K562 (cell line): ENCODE measurements around the gene MPHOSPH6. TPM values are rescaled to one million over a fixed set of nuclear protein-coding genes. Genes with fewer than 3 reads are reported as not detected.

Experiments
- ATAC-seq: fragments of 200-7000 bp; cut with Tn5 transposase; 3 replicates; pipeline ENCODE4 v1.9.1; 2020; ENCODE audit warnings: moderate library complexity
- Bru-seq: library from RNA; stranded (reverse); fragments of 400-500 nt; gene quantifications from one replicate; lab custom pipeline; 2021; lab: Mats Ljungman, UMichigan
- BruChase-seq, 2 experiments: library from RNA; stranded (reverse); fragments of 400-500 nt; gene quantifications; one replicate each; lab custom pipeline; 2021; lab: Mats Ljungman, UMichigan
- BruUV-seq: library from RNA; stranded (reverse); fragments of 400-500 nt; replicated peaks from 2 replicates; lab custom pipeline; 2021; lab: Mats Ljungman, UMichigan
- CTCF ChIA-PET: fragments of 300-600 bp; formaldehyde crosslinking; extraction: SDS; loops from one replicate; lab custom pipeline; 2021; ENCODE audit warnings: low intra/inter-chr PET ratio; lab: Yijun Ruan, JAX
- POLR2A ChIA-PET: fragments of 300-600, 350-650 bp; sonication (Branson Sonifier 250); formaldehyde crosslinking; extraction: SDS; loops from one replicate; lab custom pipeline; 2021; ENCODE audit warnings: antibody characterized with exemption, inconsistent platforms; lab: Yijun Ruan, JAX
- DNase-seq, 4 experiments: peaks; one replicate each; pipeline versions ENCODE4 v3.0.0 to v3.0.0-alpha.2; 2011 to 2018; ENCODE audit warnings: low spot score in 3 of 4, mixed read lengths in 3 of 4; ENCODE audit errors: extremely low read depth in 1 of 4
- FAIRE-seq: peaks from 2 replicates; lab custom pipeline; 2011; peaks lifted over from hg19 to GRCh38; lab: Jason Lieb, UNC
- H2AFZ ChIP-seq: 2 replicates; pipeline ENCODE4 v1.6.0; 2011; ENCODE audit warnings: low read depth, low read length, control low read depth, inconsistent platforms
- H3K27ac ChIP-seq: fragments of 200-600 bp; 3 replicates; pipeline ENCODE4 v1.8.0; 2011; ENCODE audit warnings: low read depth, mild to moderate bottlenecking, control low read depth, inconsistent platforms, low read length, moderate library complexity, mixed read lengths; ENCODE audit errors: extremely low read depth
- H3K27me3 ChIP-seq, 2 experiments: fragments of 300-600 bp in 1 of 2; 2 replicates in 1 of 2; 3 replicates in 1 of 2; pipeline versions ENCODE4 v1.6.0 to v1.8.0; 2011; ENCODE audit warnings: inconsistent platforms in 2 of 2, low read length in 2 of 2, mild to moderate bottlenecking in 1 of 2, mixed read lengths in 1 of 2, moderate library complexity in 1 of 2; ENCODE audit not compliant: control insufficient read depth in 2 of 2, insufficient read depth in 2 of 2
- H3K36me3 ChIP-seq: fragments of 300-600 bp; 3 replicates; pipeline ENCODE4 v1.8.0; 2011; ENCODE audit warnings: mild to moderate bottlenecking, low read length, inconsistent platforms; ENCODE audit not compliant: control insufficient read depth, insufficient read depth
- H3K4me1 ChIP-seq, 2 experiments: fragments of 200-600 bp in 1 of 2; replicated peaks in 1 of 2; 2 replicates in 1 of 2; 3 replicates in 1 of 2; pipeline versions ENCODE4 v1.5.1 to v1.8.0; 2011; ENCODE audit warnings: inconsistent platforms in 2 of 2, low read length in 2 of 2, mild to moderate bottlenecking in 1 of 2, mixed read lengths in 1 of 2, moderate library complexity in 1 of 2; ENCODE audit not compliant: control insufficient read depth in 2 of 2, insufficient read depth in 2 of 2
- H3K4me2 ChIP-seq: 2 replicates; pipeline ENCODE4 v1.6.1; 2011; ENCODE audit warnings: low read length, control low read depth, inconsistent platforms, mixed read lengths; ENCODE audit not compliant: insufficient read depth
- H3K4me3 ChIP-seq: fragments of 200-600 bp; sonication (generic), shearing (Covaris generic); 2 replicates; pipeline ENCODE4 v1.5.1; 2016; ENCODE audit warnings: control low read depth, inconsistent platforms
- H3K79me2 ChIP-seq: fragments of 200-600 bp; 3 replicates; pipeline ENCODE4 v1.8.0; 2011; ENCODE audit warnings: low read length, inconsistent platforms; ENCODE audit not compliant: control insufficient read depth, insufficient read depth
- H3K9ac ChIP-seq, 2 experiments: 2 replicates each; pipeline versions ENCODE4 v1.6.0 to v1.6.1; 2011; ENCODE audit warnings: low read depth in 2 of 2, low read length in 2 of 2, control low read depth in 1 of 2, inconsistent platforms in 1 of 2, mild to moderate bottlenecking in 1 of 2, mixed read lengths in 1 of 2; ENCODE audit not compliant: insufficient read depth in 1 of 2
- H3K9me1 ChIP-seq: one replicate; pipeline ENCODE4 v1.6.0; 2011; ENCODE audit warnings: inconsistent platforms, mild to moderate bottlenecking, low read length, moderate library complexity; ENCODE audit not compliant: control insufficient read depth, insufficient read depth
- H3K9me3 ChIP-seq: replicated peaks from 2 replicates; pipeline ENCODE4 v1.5.1; 2011; ENCODE audit warnings: low read depth, low read length, inconsistent platforms; ENCODE audit not compliant: control insufficient read depth, insufficient read depth
- H4K20me1 ChIP-seq: replicated peaks from 2 replicates; pipeline ENCODE4 v1.6.1; 2011; ENCODE audit warnings: low read length, inconsistent platforms, mixed read lengths; ENCODE audit not compliant: control insufficient read depth, insufficient read depth
- MAFF ChIP-seq: IDR thresholded peaks from 2 replicates; pipeline ENCODE4 v1.6.1; 2012; ENCODE audit warnings: low read length, improper control_type of control experiment
- PHF21A ChIP-seq: fragments of 450-650 bp; IDR thresholded peaks from 2 replicates; pipeline ENCODE4 v1.6.1; 2017; ENCODE audit warnings: low read depth, borderline replicate concordance
- POU5F1 ChIP-seq: fragments of 150-350 bp; IDR thresholded peaks from 2 replicates; pipeline ENCODE4 v1.6.1; 2014; ENCODE audit warnings: borderline replicate concordance, low read length, low read depth, mild to moderate bottlenecking; ENCODE audit not compliant: partially characterized antibody
- RFX1 ChIP-seq: fragments of 450-650 bp; IDR thresholded peaks from 2 replicates; pipeline ENCODE4 v1.6.1; 2016; ENCODE audit warnings: mild to moderate bottlenecking, moderate library complexity
- TARDBP ChIP-seq: fragments of 450-650 bp; IDR thresholded peaks from 2 replicates; pipeline ENCODE4 v1.6.1; 2016
- TFAM ChIP-seq: fragments of 250-450 bp; sonication (Bioruptor Pico); conservative IDR thresholded peaks from 2 replicates; pipeline ENCODE4 v1.5.0; 2021; ENCODE audit warnings: mild to moderate bottlenecking, moderate library complexity
- ZFX ChIP-seq: sonication (generic); formaldehyde crosslinking; IDR thresholded peaks from 2 replicates; pipeline ENCODE4 v1.8.0; 2022; ENCODE audit warnings: mild to moderate bottlenecking, missing genetic modification reagents, moderate library complexity
- ZNF263 ChIP-seq: sonication (generic); formaldehyde crosslinking; IDR thresholded peaks from 2 replicates; pipeline ENCODE4 v1.8.0; 2022; ENCODE audit warnings: mild to moderate bottlenecking, missing genetic modification reagents, borderline replicate concordance
- WGBS: fragments of 100-300 bp; shearing (Covaris generic); methylation state at CpG from one replicate; pipeline ENCODE4 v1.1.6; 2016; ENCODE audit warnings: low coverage, mixed read lengths; ENCODE audit not compliant: insufficient coverage; ENCODE audit errors: missing lambda C conversion rate; 5-methylcytosine and 5-hydroxymethylcytosine counted together
- in situ Hi-C: fragments of 300-500 bp; cut with MboI; formaldehyde crosslinking; loops from 4 replicates; pipeline ENCODE4 v1.15.0; 2018; ENCODE audit warnings: inconsistent platforms, mixed read lengths
- intact Hi-C: fragments of 100-400 bp; cut with micrococcal nuclease; formaldehyde crosslinking; loops from 2 replicates; pipeline ENCODE4 v1.14.2; 2022
- long read RNA-seq, 3 experiments: library from polyadenylated mRNA in 2 of 3; library from RNA in 1 of 3; unstranded in 2 of 3; stranded (forward) in 1 of 3; transcript quantifications; one replicate each; pipeline ENCODE4 v2.0.0, GENCODE V29; 2019 to 2022
- polyA minus RNA-seq, 3 experiments: library from RNA; depleted of rRNA, polyadenylated mRNA; stranded (reverse); fragments of >200 nt; gene quantifications; 2 replicates each; pipeline ENCODE4 v1.2.3, GENCODE V29; 2011
- polyA plus RNA-seq, 8 experiments: library from polyadenylated mRNA; depleted of rRNA in 4 of 8; stranded (reverse) in 5 of 8; unstranded in 3 of 8; fragments of >200 nt; fragmentation: Nextera tagmentation in 2 of 8; fragmentation: Illumina TruSeq in 1 of 8; extraction: Ambion mirVana in 2 of 8; extraction: Trizol in 1 of 8; gene quantifications; 2 replicates each; pipeline versions ENCODE4 v1.2.1 to v1.2.3, GENCODE V29; 2011 to 2014; ENCODE audit warnings: inconsistent platforms in 1 of 8, missing spikeins in 1 of 8
- total RNA-seq, 7 experiments: library from RNA; depleted of rRNA in 6 of 7; stranded (reverse); fragments of >200 nt in 6 of 7; fragmentation: Illumina TruSeq in 2 of 7; extraction: Trizol in 2 of 7; gene quantifications; 2 replicates each; pipeline versions ENCODE4 v1.2.1 to v1.2.3, GENCODE V29; 2011 to 2021; ENCODE audit warnings: low replicate concordance in 1 of 7
- TF ChIP-seq, protein P1 (sequence below): sonication (generic); formaldehyde crosslinking; IDR thresholded peaks from 2 replicates; pipeline ENCODE4 v1.8.1; 2023; ENCODE audit warnings: missing genetic modification reagents, mild to moderate bottlenecking, borderline replicate concordance

Gene MPHOSPH6, protein sequence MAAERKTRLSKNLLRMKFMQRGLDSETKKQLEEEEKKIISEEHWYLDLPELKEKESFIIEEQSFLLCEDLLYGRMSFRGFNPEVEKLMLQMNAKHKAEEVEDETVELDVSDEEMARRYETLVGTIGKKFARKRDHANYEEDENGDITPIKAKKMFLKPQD
- 26.8 and 64.4 TPM in 2 replicates for total RNA-seq (2011; cell fraction: chromatin; rRNA removed; ENCODE audit: low replicate concordance)
- 9.5 and 10.9 TPM in 2 replicates for total RNA-seq (2011; cell fraction: nucleolus; rRNA removed)
- 33.8 and 54.4 TPM in 2 replicates for total RNA-seq (2011; cell fraction: nucleoplasm; rRNA removed)
- total RNA-seq (2014; rRNA removed) (48.0 and 55.9 TPM in 2 replicates), total RNA-seq (2014; rRNA removed; fragmentation: Illumina TruSeq; extraction: Trizol) (81.3 and 93.6 TPM in 2 replicates), total RNA-seq (2015; rRNA removed; fragmentation: Illumina TruSeq; extraction: Trizol) (70.0 and 76.7 TPM in 2 replicates), total RNA-seq (2021) (34.1 and 37.0 TPM in 2 replicates), polyA plus RNA-seq (2011; rRNA removed) (26.9 and 39.3 TPM in 2 replicates), polyA plus RNA-seq (2014; fragmentation: Illumina TruSeq; extraction: Trizol) (66.1 and 85.1 TPM in 2 replicates), polyA plus RNA-seq (2014; fragmentation: Nextera tagmentation; extraction: Ambion mirVana) (100 to 1,000 TPM; 148 to 153 TPM), polyA plus RNA-seq (2014; rRNA removed) (65.0 and 71.4 TPM in 2 replicates), polyA minus RNA-seq (2011; rRNA and poly(A)+ RNA removed) (27.7 and 32.2 TPM in 2 replicates), Bru-seq, nascent RNA (percentile 87 among the genes with signal in this experiment), BruChase-seq, experiment 1, labeled RNA remaining after a 2-hour chase (percentile 89 among the genes with signal in this experiment), BruChase-seq, experiment 2, labeled RNA remaining after a 6-hour chase (percentile 90 among the genes with signal in this experiment)
- 5.2 and 20.5 TPM in 2 replicates for polyA plus RNA-seq (2011; cell fraction: cytosol; rRNA removed)
- 13.5 and 23.0 TPM in 2 replicates for polyA plus RNA-seq (2011; cell fraction: nucleus; rRNA removed)
- polyA plus RNA-seq (2012): 27.6 and 49.8 TPM in 2 replicates
- 9.1 and 11.1 TPM in 2 replicates for polyA minus RNA-seq (2011; cell fraction: cytosol; rRNA and poly(A)+ RNA removed)
- polyA minus RNA-seq (2011; cell fraction: nucleus; rRNA and poly(A)+ RNA removed): 17.2 and 31.8 TPM in 2 replicates
- long read RNA-seq, experiment 1, transcript MPHOSPH6-201 (5 exons, 1,103 nt): major isoform, 103 of 179 reads
- long read RNA-seq, experiment 1, transcript MPHOSPH6-207 (2 exons, 392 nt): minor isoform, 41 of 179 reads
- long read RNA-seq, experiment 1, partial matches to known transcripts: 17 of 179 reads
- long read RNA-seq, experiment 1, other reads (novel, unspliced or antisense): 18 of 179 reads
- long read RNA-seq, experiment 2, transcript MPHOSPH6-201 (5 exons, 1,103 nt): major isoform, 10 of 30 reads
- long read RNA-seq, experiment 2, partial matches to known transcripts: 14 of 30 reads
- long read RNA-seq, experiment 2, other reads (novel, unspliced or antisense): 6 of 30 reads
- long read RNA-seq, experiment 3, transcript MPHOSPH6-201 (5 exons, 1,103 nt): major isoform, 38 of 54 reads
- long read RNA-seq, experiment 3, partial matches to known transcripts: 12 of 54 reads
- long read RNA-seq, experiment 3, other reads (novel, unspliced or antisense): 4 of 54 reads

DNA sequence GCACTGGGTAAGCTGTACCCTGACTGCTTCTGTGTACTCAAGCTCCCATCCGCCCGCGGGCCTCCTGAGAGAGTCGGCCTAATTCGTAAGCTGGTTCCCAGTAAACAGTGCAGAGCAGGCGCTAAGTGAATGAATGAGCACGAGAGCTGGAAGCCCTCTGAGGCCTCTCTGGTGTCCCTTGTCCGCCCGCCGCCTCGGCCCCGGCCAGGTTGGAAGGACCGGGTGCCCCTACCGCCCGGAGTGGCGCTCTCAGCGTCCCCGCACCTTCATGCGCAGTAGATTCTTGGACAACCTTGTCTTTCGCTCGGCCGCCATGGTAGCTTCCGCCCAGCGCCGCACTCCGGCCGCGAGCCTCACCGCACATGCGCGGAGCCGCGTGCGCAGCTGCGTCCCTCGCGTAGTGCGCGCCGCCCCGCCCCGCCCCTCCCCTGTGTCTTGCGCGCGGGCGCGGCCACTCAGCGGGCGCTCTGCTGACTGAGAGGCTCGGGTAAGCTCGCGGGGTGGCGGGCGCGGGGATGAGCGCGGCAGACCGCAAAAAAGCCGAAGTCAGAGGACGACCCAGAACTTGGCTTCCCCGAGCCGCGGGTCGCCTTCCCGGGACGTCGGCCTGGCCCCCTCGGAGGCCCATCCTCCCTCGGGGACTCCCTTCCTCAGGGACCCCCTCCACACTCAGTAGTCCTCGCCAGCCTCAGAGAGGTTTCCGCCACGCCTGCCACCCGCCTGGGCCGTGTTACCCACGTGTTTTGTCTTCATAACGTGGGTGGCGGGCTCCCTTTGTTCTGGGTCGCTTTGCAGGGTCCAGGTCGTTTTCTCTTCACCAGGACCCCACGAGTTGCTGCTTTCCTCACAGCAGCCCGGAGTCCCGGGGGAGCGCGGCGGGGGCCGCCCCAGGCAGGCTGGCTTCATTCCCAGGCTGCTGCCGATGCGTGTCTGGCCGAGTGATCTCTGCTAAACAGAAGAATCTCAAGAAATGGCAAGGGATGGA, at the start of gene MPHOSPH6:
Gene MPHOSPH6, minus strand, starts transcription at position 364 of the 985 bp plus-strand sequence. Its CDS starts 49 bp downstream, at position 315.
- in situ Hi-C loops: no loop called here
- H3K4me3 ChIP-seq: peak within 1 kb of the TSS; percentile 58
- FAIRE-seq (peak; percentile 65), ATAC-seq (peak; percentile 99), DNase-seq (peak; percentile 96 to 98 (median 96))
- WGBS: under 1% methylated on average over 86 of the region's 89 CpGs
- peak within 1 kb of the TSS; percentile 95 for H3K4me2 ChIP-seq
- H3K27me3 ChIP-seq: peaks cover 15 to 19% of the 10 kb centered on the region in 2 experiments; a peak in 4 of 5 replicates
- TSS peak; percentile 49 for BruUV-seq
- peak within 1 kb of the TSS; percentile 67 for H3K27ac ChIP-seq
- no peaks in the 10 kb centered on the region for H4K20me1 ChIP-seq
- peak within 1 kb of the TSS; percentile 99 for H2AFZ ChIP-seq
- ChIA-PET CTCF (no interaction called here), POLR2A (interaction anchor here (0.6 to 3.5 kb wide), 5 partner anchors 10 to 1366 kb away, joined by 3 to 14 read pairs (median 4); no protein-coding TSS in a partner anchor)
- peaks cover 23% of the 10 kb centered on the region; the same call in 2 of the 3 replicates for H3K36me3 ChIP-seq
- peaks cover 34% of the 10 kb centered on the region for H3K79me2 ChIP-seq
- peak within 1 kb of the TSS; percentile 83 to 95 for H3K9ac ChIP-seq
- peaks cover 5 to 9% of the 10 kb centered on the region in 2 experiments; a peak in 4 of 5 replicates for H3K4me1 ChIP-seq
- intact Hi-C loops: no loop called here
- no peaks in the 10 kb centered on the region for H3K9me3 ChIP-seq
- H3K9me1 ChIP-seq: no peaks in the 10 kb centered on the region
- TF ChIP-seq RFX1: no peak
- TF ChIP-seq, protein P1, sequence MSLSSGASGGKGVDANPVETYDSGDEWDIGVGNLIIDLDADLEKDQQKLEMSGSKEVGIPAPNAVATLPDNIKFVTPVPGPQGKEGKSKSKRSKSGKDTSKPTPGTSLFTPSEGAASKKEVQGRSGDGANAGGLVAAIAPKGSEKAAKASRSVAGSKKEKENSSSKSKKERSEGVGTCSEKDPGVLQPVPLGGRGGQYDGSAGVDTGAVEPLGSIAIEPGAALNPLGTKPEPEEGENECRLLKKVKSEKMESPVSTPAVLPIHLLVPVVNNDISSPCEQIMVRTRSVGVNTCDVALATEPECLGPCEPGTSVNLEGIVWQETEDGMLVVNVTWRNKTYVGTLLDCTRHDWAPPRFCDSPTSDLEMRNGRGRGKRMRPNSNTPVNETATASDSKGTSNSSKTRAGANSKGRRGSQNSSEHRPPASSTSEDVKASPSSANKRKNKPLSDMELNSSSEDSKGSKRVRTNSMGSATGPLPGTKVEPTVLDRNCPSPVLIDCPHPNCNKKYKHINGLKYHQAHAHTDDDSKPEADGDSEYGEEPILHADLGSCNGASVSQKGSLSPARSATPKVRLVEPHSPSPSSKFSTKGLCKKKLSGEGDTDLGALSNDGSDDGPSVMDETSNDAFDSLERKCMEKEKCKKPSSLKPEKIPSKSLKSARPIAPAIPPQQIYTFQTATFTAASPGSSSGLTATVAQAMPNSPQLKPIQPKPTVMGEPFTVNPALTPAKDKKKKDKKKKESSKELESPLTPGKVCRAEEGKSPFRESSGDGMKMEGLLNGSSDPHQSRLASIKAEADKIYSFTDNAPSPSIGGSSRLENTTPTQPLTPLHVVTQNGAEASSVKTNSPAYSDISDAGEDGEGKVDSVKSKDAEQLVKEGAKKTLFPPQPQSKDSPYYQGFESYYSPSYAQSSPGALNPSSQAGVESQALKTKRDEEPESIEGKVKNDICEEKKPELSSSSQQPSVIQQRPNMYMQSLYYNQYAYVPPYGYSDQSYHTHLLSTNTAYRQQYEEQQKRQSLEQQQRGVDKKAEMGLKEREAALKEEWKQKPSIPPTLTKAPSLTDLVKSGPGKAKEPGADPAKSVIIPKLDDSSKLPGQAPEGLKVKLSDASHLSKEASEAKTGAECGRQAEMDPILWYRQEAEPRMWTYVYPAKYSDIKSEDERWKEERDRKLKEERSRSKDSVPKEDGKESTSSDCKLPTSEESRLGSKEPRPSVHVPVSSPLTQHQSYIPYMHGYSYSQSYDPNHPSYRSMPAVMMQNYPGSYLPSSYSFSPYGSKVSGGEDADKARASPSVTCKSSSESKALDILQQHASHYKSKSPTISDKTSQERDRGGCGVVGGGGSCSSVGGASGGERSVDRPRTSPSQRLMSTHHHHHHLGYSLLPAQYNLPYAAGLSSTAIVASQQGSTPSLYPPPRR (CRISPR knock-in tag): peak; percentile 74; the same call in 1 of the 2 replicates
- no peak for TF ChIP-seq TARDBP
- TF ChIP-seq POU5F1: no peak
- TF ChIP-seq MAFF: no peak
- TF ChIP-seq ZFX (CRISPR knock-in tag): peak; percentile 85
- TF ChIP-seq TFAM: no peak
- TF ChIP-seq PHF21A: no peak
- TF ChIP-seq ZNF263 (CRISPR knock-in tag): 0 out of 2 replicates have a peak, but pooled peaks have one; percentile 46
